GM10266 (cell line): ENCODE results near the gene HEBP2.

ENCODE experiments used
- DNase-seq: peaks from one replicate; pipeline ENCODE4 v3.0.0; 2012; ENCODE audit errors: extremely low spot score
- TF ChIP-seq, protein P1 (sequence below): IDR thresholded peaks from 2 replicates; pipeline ENCODE4 v1.5.1; 2012; ENCODE audit warnings: mild to moderate bottlenecking, low read depth; ENCODE audit not compliant: control insufficient read depth, insufficient read depth; ENCODE audit errors: missing control alignments

The HEBP2 gene

DNA sequence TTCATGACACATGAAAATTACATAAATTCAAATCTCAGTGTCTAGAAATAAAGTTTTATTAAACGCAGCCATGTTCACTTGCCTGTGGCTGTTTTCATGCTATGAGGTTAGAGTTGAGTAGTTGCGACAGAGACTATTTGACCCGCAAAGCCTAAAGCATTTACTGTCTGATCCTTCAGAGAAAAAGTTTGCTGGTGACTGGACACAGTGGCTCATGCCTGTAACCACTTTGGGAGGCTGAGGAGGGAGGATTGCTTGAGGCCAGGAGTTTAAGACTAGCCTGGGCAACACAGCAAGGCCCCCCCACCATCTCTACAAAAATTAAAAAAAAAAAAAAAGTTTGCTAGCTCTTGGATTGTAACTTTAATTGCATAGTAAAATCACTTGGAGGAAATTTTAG lies 17.1 kb upstream of the HEBP2 start:
- TF ChIP-seq, protein P1, sequence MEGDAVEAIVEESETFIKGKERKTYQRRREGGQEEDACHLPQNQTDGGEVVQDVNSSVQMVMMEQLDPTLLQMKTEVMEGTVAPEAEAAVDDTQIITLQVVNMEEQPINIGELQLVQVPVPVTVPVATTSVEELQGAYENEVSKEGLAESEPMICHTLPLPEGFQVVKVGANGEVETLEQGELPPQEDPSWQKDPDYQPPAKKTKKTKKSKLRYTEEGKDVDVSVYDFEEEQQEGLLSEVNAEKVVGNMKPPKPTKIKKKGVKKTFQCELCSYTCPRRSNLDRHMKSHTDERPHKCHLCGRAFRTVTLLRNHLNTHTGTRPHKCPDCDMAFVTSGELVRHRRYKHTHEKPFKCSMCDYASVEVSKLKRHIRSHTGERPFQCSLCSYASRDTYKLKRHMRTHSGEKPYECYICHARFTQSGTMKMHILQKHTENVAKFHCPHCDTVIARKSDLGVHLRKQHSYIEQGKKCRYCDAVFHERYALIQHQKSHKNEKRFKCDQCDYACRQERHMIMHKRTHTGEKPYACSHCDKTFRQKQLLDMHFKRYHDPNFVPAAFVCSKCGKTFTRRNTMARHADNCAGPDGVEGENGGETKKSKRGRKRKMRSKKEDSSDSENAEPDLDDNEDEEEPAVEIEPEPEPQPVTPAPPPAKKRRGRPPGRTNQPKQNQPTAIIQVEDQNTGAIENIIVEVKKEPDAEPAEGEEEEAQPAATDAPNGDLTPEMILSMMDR = no peak
- no peak for DNase-seq

DNA sequence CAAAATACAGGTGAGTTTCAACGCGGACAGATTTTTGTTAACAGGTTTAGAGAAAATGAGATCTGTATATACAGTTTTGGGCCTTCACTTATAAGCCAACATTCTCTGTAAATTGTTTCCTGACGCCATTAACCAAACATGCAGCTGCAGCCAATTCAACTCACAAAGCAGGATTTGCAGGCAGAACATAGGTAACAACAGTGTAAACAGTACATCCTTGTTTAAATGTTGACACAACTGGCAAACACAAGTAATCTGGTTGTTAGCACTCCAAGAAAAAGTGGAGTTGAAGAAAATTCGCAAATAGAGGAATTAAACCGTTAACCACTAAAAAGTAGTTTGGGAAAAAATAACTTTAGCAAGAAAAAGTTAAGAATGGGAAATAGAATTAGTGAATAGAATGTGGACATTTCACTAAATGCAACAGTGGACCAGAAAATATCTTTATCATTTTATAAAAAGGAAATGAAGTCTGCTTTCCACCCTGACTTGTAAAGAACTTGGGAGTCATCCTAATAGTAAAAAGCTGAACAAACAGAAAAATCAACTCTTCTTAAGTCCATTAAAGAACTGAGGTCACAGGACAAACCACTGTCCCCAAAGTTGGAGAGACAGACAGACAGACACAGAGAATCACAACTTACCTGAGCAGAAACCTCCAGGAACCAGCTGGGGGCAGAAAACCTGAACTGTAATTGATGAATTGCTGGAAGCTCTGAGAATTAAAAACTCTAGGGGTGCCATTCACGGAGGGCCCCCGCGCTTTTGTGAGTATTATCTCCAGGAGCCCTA lies 16.2 kb upstream of the HEBP2 start:
- no peak for DNase-seq
- TF ChIP-seq, protein P1 = no peak

DNA sequence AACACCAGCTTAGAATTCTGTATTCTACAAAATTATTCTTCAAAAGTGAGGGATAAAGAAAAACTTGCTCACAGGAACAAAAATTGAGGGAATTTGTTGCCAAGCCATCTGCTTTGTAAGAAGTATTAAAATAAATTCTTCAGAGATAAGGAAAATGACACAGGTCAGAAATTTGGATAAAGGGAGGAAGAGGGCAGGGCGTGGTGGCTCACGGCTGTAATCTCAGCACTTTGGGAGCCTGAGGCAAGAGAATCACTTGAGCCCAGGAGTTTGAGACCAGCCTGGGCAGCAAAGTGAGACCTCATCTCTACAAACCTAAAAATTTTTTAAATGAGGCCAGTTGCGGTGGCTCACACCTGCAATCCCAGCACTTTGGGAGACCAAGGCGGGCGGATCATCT lies 14.5 kb upstream of the HEBP2 start:
- TF ChIP-seq, protein P1 = no peak

DNA sequence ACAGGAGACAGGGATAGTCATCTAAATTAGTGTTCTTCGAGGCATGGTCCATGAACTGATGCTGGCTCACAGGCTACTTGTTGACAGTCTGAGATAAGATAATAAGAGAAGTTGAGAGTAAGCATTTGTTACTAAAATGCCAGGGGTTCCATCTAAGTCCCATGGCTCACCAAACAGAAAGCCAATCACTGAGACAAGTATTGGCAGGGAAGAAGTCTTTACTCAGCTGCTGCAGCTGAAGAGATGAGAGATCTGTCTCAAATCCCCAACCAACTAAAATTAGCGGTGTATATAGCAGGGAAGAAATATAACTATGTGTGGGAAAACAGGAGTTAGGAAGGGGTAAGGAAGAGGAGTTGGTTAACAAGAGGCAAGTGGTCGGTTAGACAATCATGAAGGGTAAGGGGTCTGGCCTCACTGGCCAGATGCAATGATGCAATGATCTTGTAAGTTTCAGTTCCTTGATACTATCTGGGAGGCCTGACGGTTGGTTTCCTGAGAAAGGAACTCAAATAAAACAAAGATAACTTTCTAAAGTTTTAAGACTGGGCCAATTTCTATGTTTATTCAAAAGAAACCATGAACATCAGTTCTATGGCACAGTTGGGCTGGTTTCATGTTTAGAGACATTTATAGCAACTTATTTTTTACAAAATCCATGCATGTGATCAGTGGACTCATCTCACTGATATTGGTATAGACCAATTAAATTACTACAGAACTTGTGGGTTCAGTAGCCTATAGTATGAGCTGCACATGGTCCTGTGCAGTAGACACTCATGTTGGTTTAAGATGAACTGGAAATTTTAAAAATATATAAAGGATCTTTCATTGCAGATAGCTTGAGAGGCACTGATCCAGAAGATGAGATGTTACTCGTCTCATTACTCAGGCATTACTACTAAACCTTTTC lies 9.9 kb upstream of the HEBP2 start:
- no peak for DNase-seq
- TF ChIP-seq, protein P1 = no peak

More for the DNA sequence above, 14.5 kb upstream of the HEBP2 start:
- DNase-seq = no peak

DNA sequence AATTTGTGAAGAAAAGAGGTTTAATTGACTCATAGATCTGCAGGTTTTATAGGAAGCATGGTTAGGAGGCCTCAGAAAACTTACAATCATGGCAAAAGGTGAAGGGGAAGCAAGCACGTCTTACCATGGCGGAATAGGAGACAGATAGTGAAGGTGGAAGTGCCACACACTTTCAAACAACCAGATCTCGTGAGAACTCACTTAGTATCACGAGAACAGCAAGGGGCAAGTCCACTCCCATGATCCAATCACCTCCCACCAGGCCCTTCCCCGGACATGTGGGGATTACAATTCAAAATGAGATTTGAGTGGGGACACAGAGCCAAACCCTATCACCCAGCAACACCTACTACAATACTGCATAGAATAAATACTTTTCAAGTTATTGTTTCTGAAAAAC lies 7.3 kb upstream of the HEBP2 start:
- TF ChIP-seq, protein P1 = no peak
- DNase-seq = no peak

DNA sequence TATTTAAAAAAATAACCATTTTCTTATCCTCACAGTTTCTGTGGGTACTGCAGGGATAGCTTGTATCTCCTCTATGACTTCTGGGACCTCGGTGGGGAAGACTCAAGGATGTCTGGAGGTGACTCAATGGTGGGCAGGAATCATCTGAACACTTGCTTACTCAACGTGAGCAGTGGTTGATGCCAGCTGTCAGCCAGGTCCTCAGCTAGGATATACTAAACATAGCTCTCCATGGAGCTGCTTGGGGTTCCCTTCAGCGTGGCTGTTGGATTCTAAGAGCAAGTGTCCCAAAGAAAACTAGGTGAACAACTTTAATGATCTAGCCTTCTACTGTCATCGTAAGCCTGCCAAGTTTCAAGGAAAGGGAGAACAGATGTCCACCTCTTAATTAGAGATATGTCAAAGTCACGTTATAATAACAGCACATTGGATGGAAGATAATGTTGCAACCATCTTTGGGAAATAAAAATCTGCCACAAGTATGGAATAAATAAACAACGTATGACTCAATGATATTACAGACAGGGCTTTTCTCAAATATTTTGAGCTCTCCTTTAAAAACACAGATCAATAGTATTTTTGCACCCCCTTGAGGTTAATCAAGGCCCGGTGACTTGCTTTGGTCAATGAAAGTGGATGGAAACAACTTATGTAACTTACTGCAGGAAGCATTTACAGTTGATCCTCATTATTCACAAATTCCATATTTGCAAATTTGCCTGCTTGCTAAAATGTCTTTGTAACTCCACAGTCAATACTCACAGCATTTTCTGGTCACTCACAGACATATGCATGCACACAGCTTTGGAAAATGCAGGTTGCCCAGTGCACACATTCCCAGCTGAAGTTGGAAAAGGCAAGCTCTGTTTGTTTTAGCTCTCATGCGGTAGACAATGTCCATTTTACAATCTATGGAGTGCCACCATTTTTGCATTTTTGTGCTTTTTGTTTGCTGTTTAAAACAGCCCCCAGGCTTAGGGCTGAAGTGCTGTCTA lies 6.6 kb upstream of the HEBP2 start:
- no peak for DNase-seq
- TF ChIP-seq, protein P1 = no peak
